CD14-positive monocyte (primary cell): Measurements from ENCODE around the gene NFYC. TPM values are rescaled to one million over a fixed set of nuclear protein-coding genes. Genes with fewer than 3 reads are reported as not detected.

Source experiments
- DNase-seq, 3 donors: peaks; one replicate each; pipeline ENCODE4 v3.0.0-alpha.2; 2011 to 2022
- H2AFZ ChIP-seq: 2 replicates; pipeline ENCODE4 v1.6.0; 2012; ENCODE audit warnings: mild to moderate bottlenecking, low read depth, low read length, inconsistent platforms; ENCODE audit not compliant: insufficient read depth, poor library complexity, severe bottlenecking
- H3K27ac ChIP-seq, 2 donors: 1 replicate in 1 of 2; 2 replicates in 1 of 2; pipeline ENCODE4 v1.5.1; 2012 to 2013; ENCODE audit warnings: low read length in 2 of 2, control low read depth in 1 of 2, inconsistent platforms in 1 of 2, low read depth in 1 of 2, mild to moderate bottlenecking in 1 of 2
- H3K27me3 ChIP-seq, 2 donors: one replicate each; pipeline versions ENCODE4 v1.6.0 to v1.6.1; 2011 to 2013; ENCODE audit warnings: low read length in 2 of 2; ENCODE audit not compliant: control insufficient read depth in 2 of 2, insufficient read depth in 2 of 2
- H3K36me3 ChIP-seq, 2 donors: replicated peaks in 1 of 2; 1 replicate in 1 of 2; 2 replicates in 1 of 2; pipeline versions ENCODE4 v1.5.1 to v1.6.1; 2012 to 2013; ENCODE audit warnings: low read length in 2 of 2, control low read depth in 1 of 2, inconsistent platforms in 1 of 2, mild to moderate bottlenecking in 1 of 2; ENCODE audit not compliant: insufficient read depth in 2 of 2, control insufficient read depth in 1 of 2
- H3K4me1 ChIP-seq, 2 donors: 1 replicate in 1 of 2; 2 replicates in 1 of 2; pipeline versions ENCODE4 v1.5.1 to v1.6.1; 2012 to 2013; ENCODE audit warnings: low read length in 2 of 2, control low read depth in 1 of 2, inconsistent platforms in 1 of 2, mild to moderate bottlenecking in 1 of 2, moderate library complexity in 1 of 2; ENCODE audit not compliant: insufficient read depth in 2 of 2, control insufficient read depth in 1 of 2
- H3K4me2 ChIP-seq: replicated peaks from 2 replicates; pipeline ENCODE3; 2012; ENCODE audit warnings: low read length, moderate library complexity, mild to moderate bottlenecking; ENCODE audit not compliant: poor library complexity, severe bottlenecking; ENCODE audit errors: extremely low read depth
- H3K4me3 ChIP-seq, 3 experiments: fragments of 200-600 bp in 1 of 3; sonication (generic) in 1 of 3; replicated peaks in 1 of 3; 1 replicate in 2 of 3; 2 replicates in 1 of 3; pipeline ENCODE4 v1.5.1; 2011 to 2013; ENCODE audit warnings: low read length in 3 of 3, mild to moderate bottlenecking in 3 of 3, control low read depth in 2 of 3, low read depth in 2 of 3, inconsistent platforms in 1 of 3, moderate library complexity in 1 of 3
- H3K79me2 ChIP-seq: 2 replicates; pipeline ENCODE4 v1.6.0; 2012; ENCODE audit warnings: mild to moderate bottlenecking, control low read depth, inconsistent platforms, low read length, moderate library complexity; ENCODE audit not compliant: insufficient read depth
- H3K9ac ChIP-seq: 2 replicates; pipeline ENCODE4 v1.6.0; 2017; ENCODE audit warnings: low read length, mild to moderate bottlenecking; ENCODE audit not compliant: insufficient read depth, poor library complexity, severe bottlenecking
- H3K9me3 ChIP-seq, 2 donors: replicated peaks in 1 of 2; 1 replicate in 1 of 2; 2 replicates in 1 of 2; pipeline versions ENCODE4 v1.5.1 to v1.6.1; 2012 to 2013; ENCODE audit warnings: low read length in 2 of 2, control low read depth in 1 of 2; ENCODE audit not compliant: control insufficient read depth in 1 of 2, insufficient read depth in 1 of 2
- H4K20me1 ChIP-seq: 2 replicates; pipeline ENCODE4 v1.6.0; 2012; ENCODE audit warnings: mild to moderate bottlenecking, low read length, control low read depth, moderate library complexity; ENCODE audit not compliant: insufficient read depth
- H3K27ac Mint-ChIP-seq, 7 donors: one replicate each; pipeline ENCODE4 v1.8.0; 2020; ENCODE audit warnings: mild to moderate bottlenecking in 7 of 7, mixed read lengths in 7 of 7, moderate library complexity in 6 of 7, inconsistent platforms in 2 of 7
- H3K27me3 Mint-ChIP-seq, 3 donors: one replicate each; pipeline ENCODE4 v1.8.0; 2021 to 2022; ENCODE audit warnings: low read depth in 3 of 3, mild to moderate bottlenecking in 3 of 3, mixed read lengths in 3 of 3, moderate library complexity in 3 of 3, inconsistent platforms in 1 of 3
- H3K36me3 Mint-ChIP-seq, 2 donors: one replicate each; pipeline ENCODE4 v1.8.0; 2020; ENCODE audit warnings: mixed read lengths in 2 of 2, inconsistent platforms in 1 of 2, mild to moderate bottlenecking in 1 of 2
- H3K4me1 Mint-ChIP-seq: one replicate; pipeline ENCODE4 v1.8.0; 2020; ENCODE audit warnings: mild to moderate bottlenecking, mixed read lengths
- H3K4me3 Mint-ChIP-seq, 2 donors: one replicate each; pipeline ENCODE4 v1.8.0; 2020; ENCODE audit warnings: mild to moderate bottlenecking in 2 of 2, mixed read lengths in 2 of 2, moderate library complexity in 1 of 2
- H3K9me3 Mint-ChIP-seq, 7 donors: one replicate each; pipeline ENCODE4 v1.8.0; 2020 to 2022; ENCODE audit warnings: mixed read lengths in 7 of 7, mild to moderate bottlenecking in 6 of 7, moderate library complexity in 6 of 7, inconsistent platforms in 2 of 7
- WGBS: methylation state at CpG from one replicate; pipeline ENCODE4 v1.1.5; 2013; ENCODE audit warnings: missing lambda C conversion rate; ENCODE audit not compliant: insufficient coverage; 5-methylcytosine and 5-hydroxymethylcytosine counted together
- intact Hi-C, 2 donors: fragments of 100-400 bp; cut with micrococcal nuclease; formaldehyde crosslinking; loops; one replicate each; pipeline versions ENCODE4 v1.15.0 to v1.15.1; 2023
- polyA plus RNA-seq, 3 donors: library from polyadenylated mRNA; depleted of rRNA in 1 of 3; unstranded in 2 of 3; stranded (reverse) in 1 of 3; fragments of 300-500 nt in 2 of 3; fragments of >200 nt in 1 of 3; fragmentation: Illumina TruSeq in 2 of 3; gene quantifications; 1 replicate in 2 of 3; 2 replicates in 1 of 3; pipeline ENCODE4 v1.2.3, GENCODE V29; 2012 to 2021
- TF ChIP-seq, protein P1 (sequence below): fragments of 200-600 bp; IDR thresholded peaks from one replicate; pipeline ENCODE4 v1.8.0; 2022; ENCODE audit warnings: antibody characterized with exemption, mild to moderate bottlenecking

Gene NFYC
- polyA plus RNA-seq, 3 donors: 61.2 to 142 (median 68.2) TPM

DNA sequence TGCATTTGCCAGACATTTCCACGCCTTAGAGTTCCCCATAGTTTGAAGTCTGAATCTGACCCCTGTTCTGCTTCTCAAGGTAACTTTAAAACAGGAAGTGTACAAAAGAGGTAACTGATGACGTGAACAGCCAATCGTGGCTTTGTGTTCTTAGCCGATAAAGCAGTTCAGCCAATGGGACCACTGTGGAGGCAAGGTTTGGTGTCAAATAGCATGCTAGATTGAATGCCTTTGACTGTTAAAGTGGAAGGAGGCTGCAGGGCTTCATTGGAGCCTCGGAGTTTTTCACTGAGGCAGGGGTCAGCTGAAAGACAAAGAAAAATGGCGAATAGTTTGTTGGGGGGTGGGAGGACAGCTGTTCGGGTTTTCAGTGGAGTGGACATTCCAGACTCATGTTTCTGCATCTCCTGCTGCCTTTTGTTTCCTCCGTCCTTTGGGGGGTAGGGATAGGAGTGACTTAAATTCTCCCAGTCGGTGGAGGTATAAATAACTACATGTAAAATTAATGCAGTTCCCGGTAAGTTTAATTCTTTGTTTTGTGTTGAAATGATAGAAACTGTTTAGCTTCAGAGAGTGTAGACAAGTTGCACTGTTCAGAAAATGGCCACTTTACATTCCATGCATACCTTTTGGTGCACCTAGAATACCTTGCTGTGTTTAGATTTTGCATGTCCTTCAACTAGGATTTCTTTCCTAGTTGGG is 17.7 kb downstream of the NFYC start:
- Mint-ChIP-seq H3K4me3 (peak overlapping the region; percentile 82 to 88), H3K9me3 (no peaks in the 10 kb centered on the region), H3K36me3 (peaks cover 7 to 14% of the 10 kb centered on the region in 2 donors), H3K27me3 (no peaks in the 10 kb centered on the region), H3K4me1 (peaks cover 60% of the 10 kb centered on the region), H3K27ac (peak overlapping the region; percentile 84 to 93 (median 89))
- peak overlapping the region; percentile 35 for H2AFZ ChIP-seq
- H3K36me3 ChIP-seq: no peaks in the 10 kb centered on the region
- peak overlapping the region in 1 of 2 donors; percentile 68 for H3K27ac ChIP-seq
- peak overlapping the region; percentile 59 for H3K4me2 ChIP-seq
- no peaks in the 10 kb centered on the region for H3K27me3 ChIP-seq
- H4K20me1 ChIP-seq: peaks cover 63% of the 10 kb centered on the region
- intact Hi-C loops: no loop called here
- 0% methylated on average over 6 of the region's 10 CpGs for WGBS
- H3K9me3 ChIP-seq: no peaks in the 10 kb centered on the region
- peak overlapping the region; percentile 6 for H3K9ac ChIP-seq
- H3K4me3 ChIP-seq: peak overlapping the region; percentile 16 to 54 (median 49)
- H3K4me1 ChIP-seq: peaks cover 56 to 58% of the 10 kb centered on the region in 2 donors
- TF ChIP-seq, protein P1, sequence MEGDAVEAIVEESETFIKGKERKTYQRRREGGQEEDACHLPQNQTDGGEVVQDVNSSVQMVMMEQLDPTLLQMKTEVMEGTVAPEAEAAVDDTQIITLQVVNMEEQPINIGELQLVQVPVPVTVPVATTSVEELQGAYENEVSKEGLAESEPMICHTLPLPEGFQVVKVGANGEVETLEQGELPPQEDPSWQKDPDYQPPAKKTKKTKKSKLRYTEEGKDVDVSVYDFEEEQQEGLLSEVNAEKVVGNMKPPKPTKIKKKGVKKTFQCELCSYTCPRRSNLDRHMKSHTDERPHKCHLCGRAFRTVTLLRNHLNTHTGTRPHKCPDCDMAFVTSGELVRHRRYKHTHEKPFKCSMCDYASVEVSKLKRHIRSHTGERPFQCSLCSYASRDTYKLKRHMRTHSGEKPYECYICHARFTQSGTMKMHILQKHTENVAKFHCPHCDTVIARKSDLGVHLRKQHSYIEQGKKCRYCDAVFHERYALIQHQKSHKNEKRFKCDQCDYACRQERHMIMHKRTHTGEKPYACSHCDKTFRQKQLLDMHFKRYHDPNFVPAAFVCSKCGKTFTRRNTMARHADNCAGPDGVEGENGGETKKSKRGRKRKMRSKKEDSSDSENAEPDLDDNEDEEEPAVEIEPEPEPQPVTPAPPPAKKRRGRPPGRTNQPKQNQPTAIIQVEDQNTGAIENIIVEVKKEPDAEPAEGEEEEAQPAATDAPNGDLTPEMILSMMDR: no peak
- peaks cover 99% of the 10 kb centered on the region for H3K79me2 ChIP-seq
- DNase-seq: peak; percentile 70 to 82 (median 81)

- intact Hi-C loops: no loop called here
- peak overlapping the region in 1 of 3 experiments; percentile 54 for H3K4me3 ChIP-seq
- Mint-ChIP-seq H3K4me3 (no peak overlapping the region), H3K9me3 (no peaks in the 10 kb centered on the region), H3K27ac (peak overlapping the region in 3 of 7 donors; percentile 30 to 85 (median 84)), H3K36me3 (peaks cover 7 to 17% of the 10 kb centered on the region in 2 donors), H3K4me1 (peaks cover 58% of the 10 kb centered on the region), H3K27me3 (no peaks in the 10 kb centered on the region)
- peaks cover 56 to 60% of the 10 kb centered on the region in 2 donors for H3K4me1 ChIP-seq
- peaks cover 57% of the 10 kb centered on the region for H4K20me1 ChIP-seq
- H3K36me3 ChIP-seq: no peaks in the 10 kb centered on the region
- no CpG with 5 or more reads among the region's 3 CpGs for WGBS
- H3K9me3 ChIP-seq: no peaks in the 10 kb centered on the region
- H3K9ac ChIP-seq: no peak overlapping the region
- H3K79me2 ChIP-seq: peaks cover 99% of the 10 kb centered on the region
- peak overlapping the region in 1 of 2 donors; percentile 68 for H3K27ac ChIP-seq
- peak overlapping the region; percentile 59 for H3K4me2 ChIP-seq
- H2AFZ ChIP-seq: no peak overlapping the region
- no peaks in the 10 kb centered on the region for H3K27me3 ChIP-seq
- TF ChIP-seq, protein P1: no peak
- no peak for DNase-seq
These were observed 18.3 kb downstream of the NFYC start for GRCh38 chr1:40709802-40710278.
